Panc1 (cell line): ENCODE results near the gene STAU1. TPM values are rescaled to one million over a fixed set of nuclear protein-coding genes. Genes with fewer than 3 reads are reported as not detected.
"Not testable (repeated sequence)": the region's sequence is repeated elsewhere in the genome, so short reads cannot be mapped to it uniquely, and the experiment has no call there.

ENCODE experiments used
- ATAC-seq: fragments of 200-7000 bp; cut with Tn5 transposase; 2 replicates; pipeline ENCODE4 v1.9.1; 2020; ENCODE audit warnings: mild to moderate bottlenecking, moderate library complexity
- BruUV-seq: library from RNA; stranded (reverse); fragments of 400-500 nt; replicated peaks from 2 replicates; lab custom pipeline; 2021; lab: Mats Ljungman, UMichigan
- CTCF ChIA-PET: fragments of 300-600 bp; sonication (Branson Sonifier 250); formaldehyde crosslinking; loops from one replicate; lab custom pipeline; 2022; ENCODE audit warnings: antibody characterized with exemption; lab: Charles Lee
- POLR2A ChIA-PET: fragments of 300-600 bp; sonication (Branson Sonifier 250); formaldehyde crosslinking; loops from one replicate; lab custom pipeline; 2022; ENCODE audit warnings: antibody characterized with exemption; lab: Charles Lee
- DNase-seq: peaks from one replicate; pipeline ENCODE4 v3.0.0-alpha.2; 2010; ENCODE audit warnings: low read depth, low spot score
- H3K27ac ChIP-seq: 2 replicates; pipeline ENCODE4 v1.5.1; 2011; ENCODE audit warnings: mild to moderate bottlenecking, low read length, inconsistent platforms
- H3K27me3 ChIP-seq: fragments of 200-500 bp; sonication (Bioruptor generic); 2 replicates; pipeline ENCODE4 v1.6.0; 2014; ENCODE audit warnings: low read length, inconsistent platforms; ENCODE audit not compliant: control insufficient read depth, insufficient read depth
- H3K36me3 ChIP-seq: fragments of 200-500 bp; sonication (Bioruptor generic); 2 replicates; pipeline ENCODE4 v1.5.1; 2014; ENCODE audit warnings: inconsistent platforms, mild to moderate bottlenecking, low read length, moderate library complexity; ENCODE audit not compliant: control insufficient read depth, insufficient read depth
- H3K4me1 ChIP-seq: 2 replicates; pipeline ENCODE4 v1.5.1; 2011; ENCODE audit warnings: inconsistent platforms, mild to moderate bottlenecking, low read length, moderate library complexity; ENCODE audit not compliant: control insufficient read depth, insufficient read depth
- H3K4me3 ChIP-seq, 2 experiments: 2 replicates each; pipeline ENCODE4 v1.5.1; 2011 to 2012; ENCODE audit warnings: low read depth in 2 of 2, low read length in 2 of 2, mild to moderate bottlenecking in 2 of 2, inconsistent platforms in 1 of 2, moderate library complexity in 1 of 2
- H3K9me3 ChIP-seq: fragments of 200-500 bp; sonication (Bioruptor generic); 2 replicates; pipeline ENCODE4 v1.5.1; 2014; ENCODE audit warnings: low read depth, mild to moderate bottlenecking, inconsistent platforms, low read length, moderate library complexity; ENCODE audit not compliant: control insufficient read depth, insufficient read depth
- POLR2AphosphoS5 ChIP-seq: IDR thresholded peaks from 2 replicates; pipeline ENCODE4 v1.6.1; 2012; ENCODE audit warnings: mild to moderate bottlenecking, low read depth, low read length, moderate library complexity
- SIN3A ChIP-seq: IDR thresholded peaks from 2 replicates; pipeline ENCODE4 v1.6.1; 2012; ENCODE audit warnings: low read depth, mild to moderate bottlenecking, low read length, moderate library complexity, borderline replicate concordance; ENCODE audit not compliant: insufficient read depth
- TCF7L2 ChIP-seq: IDR thresholded peaks from 2 replicates; pipeline ENCODE4 v1.6.1; 2011; ENCODE audit warnings: mild to moderate bottlenecking, low read depth, low read length, inconsistent platforms
- in situ Hi-C: cut with HindIII; loops from 2 replicates; pipeline ENCODE4 v1.10.0; 2016; ENCODE audit warnings: low sequenced_read_pairs, low pct_unique_long_range_greater_than_20kb
- intact Hi-C: fragments of 100-400 bp; cut with micrococcal nuclease; formaldehyde crosslinking; loops from one replicate; pipeline ENCODE4 v1.10.0; 2022; ENCODE audit not compliant: unreplicated experiment
- total RNA-seq: library from RNA; stranded (reverse); gene quantifications from one replicate; pipeline ENCODE4 v1.2.1, GENCODE V29; 2021; ENCODE audit not compliant: unreplicated experiment
- TF ChIP-seq, protein P1 (sequence below), 2 experiments: IDR thresholded peaks; 2 replicates each; pipeline ENCODE4 v1.6.1; 2011 to 2012; ENCODE audit warnings: low read depth in 2 of 2, control low read depth in 1 of 2, low read length in 1 of 2, mild to moderate bottlenecking in 1 of 2, moderate library complexity in 1 of 2; ENCODE audit not compliant: insufficient read depth in 1 of 2
- TF ChIP-seq, protein P2 (sequence below): fragments of 450-650 bp; IDR thresholded peaks from 2 replicates; pipeline ENCODE4 v1.5.1; 2017; ENCODE audit warnings: mild to moderate bottlenecking

STAU1 gene
- total RNA-seq, 1 experiment from 2014 or later, result 103 TPM

DNA sequence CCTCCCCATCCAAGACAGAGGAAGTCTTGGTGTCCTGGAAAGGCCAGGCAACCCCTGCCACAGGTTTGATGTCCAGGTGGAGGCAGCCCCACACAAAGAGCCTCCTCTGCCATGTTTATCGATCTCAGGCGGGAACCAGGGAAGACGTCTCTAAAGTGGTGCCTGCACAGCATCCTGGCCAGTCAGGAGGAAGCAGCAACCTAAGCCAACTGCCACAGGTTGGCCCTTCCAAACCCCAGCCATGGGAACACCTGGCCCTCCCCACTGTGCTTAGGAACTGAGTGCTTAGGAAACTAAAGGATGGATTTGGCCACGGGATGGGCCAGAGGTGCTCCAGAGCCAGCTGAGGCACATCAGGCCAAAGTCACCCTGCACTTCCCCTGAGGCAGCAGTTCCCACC lies 85.1 kb downstream of the STAU1 start:
- H3K27ac ChIP-seq, result no peak overlapping the region
- CTCF ChIA-PET, result no interaction called here
- intact Hi-C loops, result no loop called here
- no TSS peak for BruUV-seq
- no peak for DNase-seq
- no peak for TF ChIP-seq TCF7L2
- TF ChIP-seq SIN3A, result no peak
- TF ChIP-seq, protein P1, sequence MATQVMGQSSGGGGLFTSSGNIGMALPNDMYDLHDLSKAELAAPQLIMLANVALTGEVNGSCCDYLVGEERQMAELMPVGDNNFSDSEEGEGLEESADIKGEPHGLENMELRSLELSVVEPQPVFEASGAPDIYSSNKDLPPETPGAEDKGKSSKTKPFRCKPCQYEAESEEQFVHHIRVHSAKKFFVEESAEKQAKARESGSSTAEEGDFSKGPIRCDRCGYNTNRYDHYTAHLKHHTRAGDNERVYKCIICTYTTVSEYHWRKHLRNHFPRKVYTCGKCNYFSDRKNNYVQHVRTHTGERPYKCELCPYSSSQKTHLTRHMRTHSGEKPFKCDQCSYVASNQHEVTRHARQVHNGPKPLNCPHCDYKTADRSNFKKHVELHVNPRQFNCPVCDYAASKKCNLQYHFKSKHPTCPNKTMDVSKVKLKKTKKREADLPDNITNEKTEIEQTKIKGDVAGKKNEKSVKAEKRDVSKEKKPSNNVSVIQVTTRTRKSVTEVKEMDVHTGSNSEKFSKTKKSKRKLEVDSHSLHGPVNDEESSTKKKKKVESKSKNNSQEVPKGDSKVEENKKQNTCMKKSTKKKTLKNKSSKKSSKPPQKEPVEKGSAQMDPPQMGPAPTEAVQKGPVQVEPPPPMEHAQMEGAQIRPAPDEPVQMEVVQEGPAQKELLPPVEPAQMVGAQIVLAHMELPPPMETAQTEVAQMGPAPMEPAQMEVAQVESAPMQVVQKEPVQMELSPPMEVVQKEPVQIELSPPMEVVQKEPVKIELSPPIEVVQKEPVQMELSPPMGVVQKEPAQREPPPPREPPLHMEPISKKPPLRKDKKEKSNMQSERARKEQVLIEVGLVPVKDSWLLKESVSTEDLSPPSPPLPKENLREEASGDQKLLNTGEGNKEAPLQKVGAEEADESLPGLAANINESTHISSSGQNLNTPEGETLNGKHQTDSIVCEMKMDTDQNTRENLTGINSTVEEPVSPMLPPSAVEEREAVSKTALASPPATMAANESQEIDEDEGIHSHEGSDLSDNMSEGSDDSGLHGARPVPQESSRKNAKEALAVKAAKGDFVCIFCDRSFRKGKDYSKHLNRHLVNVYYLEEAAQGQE (IDR thresholded peaks at IDR 0.05; ENCODE audit: insufficient read depth in 1 of 2, low read depth in 2 of 2, low read length in 1 of 2), result no peak
- no peak for TF ChIP-seq POLR2AphosphoS5
- TF ChIP-seq, protein P2, sequence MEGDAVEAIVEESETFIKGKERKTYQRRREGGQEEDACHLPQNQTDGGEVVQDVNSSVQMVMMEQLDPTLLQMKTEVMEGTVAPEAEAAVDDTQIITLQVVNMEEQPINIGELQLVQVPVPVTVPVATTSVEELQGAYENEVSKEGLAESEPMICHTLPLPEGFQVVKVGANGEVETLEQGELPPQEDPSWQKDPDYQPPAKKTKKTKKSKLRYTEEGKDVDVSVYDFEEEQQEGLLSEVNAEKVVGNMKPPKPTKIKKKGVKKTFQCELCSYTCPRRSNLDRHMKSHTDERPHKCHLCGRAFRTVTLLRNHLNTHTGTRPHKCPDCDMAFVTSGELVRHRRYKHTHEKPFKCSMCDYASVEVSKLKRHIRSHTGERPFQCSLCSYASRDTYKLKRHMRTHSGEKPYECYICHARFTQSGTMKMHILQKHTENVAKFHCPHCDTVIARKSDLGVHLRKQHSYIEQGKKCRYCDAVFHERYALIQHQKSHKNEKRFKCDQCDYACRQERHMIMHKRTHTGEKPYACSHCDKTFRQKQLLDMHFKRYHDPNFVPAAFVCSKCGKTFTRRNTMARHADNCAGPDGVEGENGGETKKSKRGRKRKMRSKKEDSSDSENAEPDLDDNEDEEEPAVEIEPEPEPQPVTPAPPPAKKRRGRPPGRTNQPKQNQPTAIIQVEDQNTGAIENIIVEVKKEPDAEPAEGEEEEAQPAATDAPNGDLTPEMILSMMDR, result no peak
- no peaks in the 10 kb centered on the region for H3K27me3 ChIP-seq
- no peaks in the 10 kb centered on the region for H3K4me1 ChIP-seq
- H3K4me3 ChIP-seq, result no peak overlapping the region
- in situ Hi-C loops, result no loop called here
- ATAC-seq, result no peak
- H3K9me3 ChIP-seq, result no peaks in the 10 kb centered on the region
- POLR2A ChIA-PET, result no interaction called here
- H3K36me3 ChIP-seq, result peaks cover 16% of the 10 kb centered on the region

DNA sequence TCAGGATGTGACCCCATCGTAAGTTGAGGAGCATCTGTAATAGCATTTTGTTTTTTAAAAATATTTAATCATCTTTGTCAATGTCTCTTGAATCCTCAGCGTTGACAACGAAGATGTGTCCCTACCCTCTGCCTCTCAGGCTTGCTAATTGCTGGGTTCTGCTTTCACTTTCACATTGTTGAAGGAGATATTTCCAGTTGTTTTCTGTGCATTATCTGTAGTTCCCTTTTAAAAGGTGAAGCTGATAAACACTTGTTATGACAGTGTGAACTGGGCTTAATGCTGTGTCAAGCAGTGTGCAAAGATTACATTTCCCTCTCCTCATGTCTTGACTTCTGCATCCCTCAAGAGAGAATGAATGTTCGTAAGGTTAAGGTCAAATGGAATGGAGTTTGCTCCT lies 87.2 kb downstream of the STAU1 start:
- no peaks in the 10 kb centered on the region for H3K4me1 ChIP-seq
- no peak overlapping the region; the same call in 1 of the 2 replicates for H3K27ac ChIP-seq
- H3K4me3 ChIP-seq, result no peak overlapping the region
- H3K9me3 ChIP-seq, result no peaks in the 10 kb centered on the region
- in situ Hi-C loops, result no loop called here
- no TSS peak for BruUV-seq
- H3K36me3 ChIP-seq, result peaks cover 29% of the 10 kb centered on the region
- no peak for TF ChIP-seq POLR2AphosphoS5
- TF ChIP-seq SIN3A, result no peak
- no peak for TF ChIP-seq TCF7L2
- TF ChIP-seq, protein P2, result no peak
- TF ChIP-seq, protein P1 (IDR thresholded peaks at IDR 0.05; ENCODE audit: insufficient read depth in 1 of 2, low read depth in 2 of 2, low read length in 1 of 2), result no peak
- no peak for DNase-seq
- intact Hi-C loops, result no loop called here
- POLR2A ChIA-PET, result no interaction called here
- no peak for ATAC-seq
- CTCF ChIA-PET, result no interaction called here
- no peaks in the 10 kb centered on the region for H3K27me3 ChIP-seq

DNA sequence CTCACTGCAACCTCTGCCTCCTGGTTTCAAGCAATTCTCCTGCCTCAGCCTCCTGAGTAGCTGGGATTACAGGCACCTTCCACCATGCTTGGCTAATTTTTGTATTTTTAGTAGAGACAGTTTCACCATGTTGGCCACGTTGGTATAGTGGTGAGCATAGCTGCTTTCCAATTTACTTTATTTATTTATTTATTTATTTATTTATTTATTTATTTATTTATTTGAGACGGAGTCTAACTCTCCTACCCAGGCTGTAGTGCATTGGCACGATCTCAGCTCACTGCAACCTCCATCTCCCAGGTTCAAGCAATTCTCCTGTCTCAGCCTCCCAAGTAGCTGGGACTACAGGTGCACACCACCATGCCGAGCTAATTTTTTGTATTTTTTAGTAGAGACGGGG lies 87.8 kb downstream of the STAU1 start:
- BruUV-seq, DNase-seq, intact Hi-C loops, H3K9me3 ChIP-seq, POLR2A ChIA-PET, H3K27ac ChIP-seq, H3K4me3 ChIP-seq, H3K4me1 ChIP-seq, ATAC-seq, in situ Hi-C loops, H3K27me3 ChIP-seq: not testable (repeated sequence)
- peaks cover 34% of the 10 kb centered on the region for H3K36me3 ChIP-seq
- CTCF ChIA-PET, result interaction anchor here (0.7 kb wide), 1 partner anchor 10 kb away, joined by 3 read pairs; no protein-coding TSS in a partner anchor
